ENCODE results near the gene IFT52.

IFT52 gene

GRCh38 chr20:43694763-43695162 is 104.0 kb downstream of the IFT52 start:
- DNase-seq: no peak

GRCh38 chr20:43695571-43695970 is 104.8 kb downstream of the IFT52 start:
- DNase-seq: no peak

Data from NCI-H774 (cell line).